GM04504 (cell line): ENCODE results near the gene EFNB2.
A peak's percentile ranks its signal among the peaks of the same experiment; 100 is the strongest.

Source experiments
- DNase-seq: peaks from one replicate; pipeline ENCODE4 v3.0.0-alpha.2; 2012; ENCODE audit warnings: low read depth

Gene EFNB2, protein sequence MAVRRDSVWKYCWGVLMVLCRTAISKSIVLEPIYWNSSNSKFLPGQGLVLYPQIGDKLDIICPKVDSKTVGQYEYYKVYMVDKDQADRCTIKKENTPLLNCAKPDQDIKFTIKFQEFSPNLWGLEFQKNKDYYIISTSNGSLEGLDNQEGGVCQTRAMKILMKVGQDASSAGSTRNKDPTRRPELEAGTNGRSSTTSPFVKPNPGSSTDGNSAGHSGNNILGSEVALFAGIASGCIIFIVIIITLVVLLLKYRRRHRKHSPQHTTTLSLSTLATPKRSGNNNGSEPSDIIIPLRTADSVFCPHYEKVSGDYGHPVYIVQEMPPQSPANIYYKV

GRCh38 chr13:106535552-106536243, at the start of gene EFNB2:
TSS of gene EFNB2 (minus strand) at chr13:106535662. CDS start at chr13:106534964, 698 bp downstream.
- DNase-seq = peak; percentile 82

DNA sequence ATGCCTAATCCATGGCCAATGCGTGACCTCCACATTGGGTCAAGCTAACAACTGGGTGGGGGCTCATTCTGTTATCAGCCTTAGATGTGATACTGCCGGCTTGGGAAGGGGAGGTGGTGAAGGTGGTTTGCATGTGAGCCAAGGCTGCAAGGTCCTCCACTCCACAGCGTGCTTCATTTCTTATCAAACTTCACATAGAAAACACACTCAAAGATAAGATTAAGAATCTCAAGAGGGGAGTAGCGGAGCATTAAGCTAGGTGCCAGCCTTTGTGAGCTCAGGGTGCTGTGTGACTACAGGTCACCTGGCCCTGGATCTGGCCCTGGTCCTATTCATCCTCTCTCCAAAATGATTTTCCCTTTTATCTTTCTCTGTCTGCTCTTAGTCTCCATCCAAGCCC, 45.8 kb upstream of the EFNB2 start:
- DNase-seq = no peak

- no peak for DNase-seq
Measured at GRCh38 chr13:106575896-106576295, 40.4 kb upstream of the EFNB2 start.

DNA sequence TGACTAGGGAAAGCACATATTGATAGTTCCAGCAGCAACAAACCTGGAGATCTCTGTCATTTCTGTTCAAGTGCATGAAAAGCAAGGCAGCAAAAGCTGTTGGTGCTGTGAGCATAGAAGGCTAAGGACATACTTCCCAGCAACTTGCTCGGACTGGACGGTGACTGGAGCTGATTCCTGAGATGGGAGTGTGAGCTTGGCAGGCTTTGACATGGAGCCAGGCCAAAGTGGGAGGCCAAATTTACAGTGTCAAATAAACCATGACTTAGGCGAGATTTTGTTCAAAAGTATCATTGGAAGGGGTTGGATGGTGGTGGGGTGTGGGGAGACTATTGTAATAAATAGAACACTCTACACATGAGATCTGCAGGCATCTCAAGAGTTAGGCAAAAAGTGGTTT, 38.4 kb upstream of the EFNB2 start:
- peak; percentile 46 for DNase-seq

- peak; percentile 83 for DNase-seq
Measured at GRCh38 chr13:106573284-106573846, 37.9 kb upstream of the EFNB2 start.

GRCh38 chr13:106570299-106570852, 34.9 kb upstream of the EFNB2 start:
- DNase-seq = no peak

GRCh38 chr13:106569233-106570095, 34.0 kb upstream of the EFNB2 start:
- no peak for DNase-seq

DNA sequence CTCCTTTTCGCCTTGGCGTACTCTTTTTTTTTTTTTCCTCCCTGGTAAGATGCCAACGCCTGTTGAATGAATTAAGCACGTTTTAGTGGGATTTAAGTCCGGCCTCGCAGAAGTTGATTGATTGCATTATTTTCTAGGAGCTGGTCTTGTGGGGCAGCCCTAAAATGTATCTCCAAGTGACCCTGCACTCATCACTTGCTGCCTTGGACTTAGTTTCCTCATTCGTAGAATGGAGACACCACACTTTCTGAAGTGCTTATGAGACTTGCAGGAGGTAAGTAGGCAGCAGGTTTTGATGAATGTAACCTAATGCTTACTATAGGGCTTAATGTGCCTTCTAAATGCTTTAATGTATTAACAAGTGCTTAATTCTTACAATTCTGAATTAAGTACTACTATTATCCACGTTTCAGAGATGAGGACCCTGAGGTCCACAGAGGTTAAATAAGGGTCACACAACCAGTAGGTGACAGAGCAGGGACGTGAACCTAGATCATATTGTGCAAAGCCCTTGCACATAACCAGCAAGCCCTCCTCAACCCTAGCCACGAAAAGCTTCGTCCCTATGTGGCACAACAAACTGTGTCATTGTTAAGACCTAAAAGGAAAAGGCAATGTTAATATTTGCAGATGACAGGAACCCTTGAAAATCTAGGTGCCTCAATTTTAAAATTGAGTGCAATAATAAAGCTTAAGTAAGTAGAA, 33.0 kb upstream of the EFNB2 start:
- no peak for DNase-seq

- peak; percentile 84 for DNase-seq
Measured at GRCh38 chr13:106567474-106568298, 32.2 kb upstream of the EFNB2 start, which contains the start of gene ARGLU1. TSS of gene ARGLU1 (minus strand) at chr13:106568137. CDS start at chr13:106567919, 218 bp downstream.

DNA sequence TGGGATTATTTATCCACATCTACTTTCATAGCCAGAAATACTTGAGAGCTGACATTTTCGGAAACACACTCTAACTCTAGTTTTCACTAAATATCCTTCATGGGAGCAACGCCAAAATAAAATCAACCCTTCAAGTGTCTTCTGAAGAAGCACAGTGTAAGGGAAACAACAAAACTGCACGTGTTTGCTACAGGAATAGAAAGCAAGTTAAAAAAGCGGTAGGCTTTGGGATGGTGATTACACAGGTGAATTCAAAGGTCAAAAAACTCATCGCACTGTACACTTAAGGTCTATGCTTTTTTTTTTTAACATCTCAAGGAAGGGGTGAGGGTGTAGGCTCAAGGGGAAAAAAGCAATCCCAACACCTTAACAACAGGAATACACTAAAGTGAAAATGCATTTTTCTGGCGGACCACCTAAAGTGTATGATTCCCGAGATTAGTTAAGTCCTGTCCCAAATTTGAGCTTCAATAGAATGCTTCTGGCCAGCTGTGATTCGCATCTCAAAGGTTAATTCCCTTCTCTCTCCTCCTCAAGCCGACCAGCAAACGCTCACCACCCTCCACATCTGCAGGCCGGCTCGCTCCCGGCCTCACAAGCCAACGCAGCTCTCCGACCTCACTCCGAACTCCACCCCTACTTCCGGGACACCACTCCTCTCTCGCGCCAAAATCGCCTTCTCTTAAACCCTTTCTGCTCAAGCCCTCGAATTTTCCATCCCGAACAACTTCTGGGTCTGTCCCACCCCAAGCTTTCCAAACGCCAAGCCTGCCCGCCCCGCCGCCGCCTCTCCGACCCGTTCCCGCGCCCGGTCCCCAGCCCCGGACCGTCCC, 31.4 kb upstream of the EFNB2 start:
- no peak for DNase-seq

GRCh38 chr13:106565127-106565775, 29.8 kb upstream of the EFNB2 start:
- no peak for DNase-seq

DNA sequence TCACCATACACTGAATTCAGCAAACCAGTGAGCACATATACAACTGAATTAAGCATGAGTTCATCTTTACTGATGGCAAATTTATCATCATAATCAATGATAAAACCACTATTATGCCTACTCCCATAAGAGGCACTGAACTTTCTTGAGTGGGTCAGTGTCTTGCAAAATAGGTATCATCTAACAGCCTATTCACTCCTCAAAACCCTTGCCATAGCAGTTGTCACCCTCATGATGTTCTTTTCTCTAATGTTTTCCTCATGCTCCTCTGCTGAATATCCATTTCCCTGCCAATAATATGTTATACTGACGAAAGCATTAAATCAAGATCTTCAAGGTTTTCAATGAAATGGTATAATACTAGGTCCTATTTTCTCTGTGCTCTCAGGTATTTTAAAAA, 26.8 kb upstream of the EFNB2 start:
- no peak for DNase-seq

DNA sequence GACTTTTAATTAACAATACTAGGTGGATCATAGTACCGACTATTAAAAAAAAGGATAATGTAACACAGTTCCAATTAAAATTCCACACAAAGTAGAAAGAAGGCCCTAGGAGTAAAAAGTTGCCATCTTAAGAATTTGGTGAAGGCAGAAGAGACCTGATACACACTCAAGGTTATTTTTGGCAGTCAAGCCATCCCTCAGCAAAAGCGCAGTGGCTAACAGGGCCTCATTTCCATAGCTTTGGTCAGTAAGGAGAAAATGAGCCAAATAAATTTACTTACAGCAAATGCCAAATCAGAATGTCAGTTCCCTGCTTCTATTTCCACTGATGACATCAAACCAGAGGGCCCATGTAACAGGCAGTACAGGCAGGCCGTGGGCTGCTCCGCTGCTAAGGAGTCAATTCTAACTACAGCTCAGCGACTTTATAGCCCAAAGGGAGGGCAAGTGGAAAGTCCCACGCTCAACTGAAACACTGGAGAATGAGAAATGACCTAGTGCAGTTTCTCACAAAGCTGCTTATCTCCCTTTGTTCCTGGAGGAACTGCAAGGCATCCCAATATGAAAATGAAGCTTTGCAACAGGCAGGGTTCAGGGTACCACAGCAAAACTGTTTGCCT, 26.2 kb upstream of the EFNB2 start:
- no peak for DNase-seq

DNA sequence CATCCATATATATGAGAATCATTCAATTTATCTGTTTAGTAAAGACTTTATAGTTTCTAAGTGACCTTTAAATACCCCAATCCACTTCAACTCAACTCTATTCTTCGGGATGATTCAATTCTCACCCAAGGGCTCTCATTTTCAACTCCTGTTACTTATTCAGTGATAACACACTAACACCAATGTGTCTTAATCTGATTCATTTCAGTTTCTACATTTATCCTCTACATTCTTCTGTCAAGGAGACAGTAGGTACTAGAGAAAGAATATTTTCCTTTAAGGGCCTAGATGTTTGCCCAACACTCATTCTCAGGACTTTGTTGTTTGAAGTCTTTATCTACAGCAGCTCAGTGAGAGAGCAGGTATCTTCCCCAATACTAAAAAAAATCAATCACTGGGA, 25.4 kb upstream of the EFNB2 start:
- no peak for DNase-seq

- no peak for DNase-seq
Measured at GRCh38 chr13:106558527-106558926, 23.1 kb upstream of the EFNB2 start.

DNA sequence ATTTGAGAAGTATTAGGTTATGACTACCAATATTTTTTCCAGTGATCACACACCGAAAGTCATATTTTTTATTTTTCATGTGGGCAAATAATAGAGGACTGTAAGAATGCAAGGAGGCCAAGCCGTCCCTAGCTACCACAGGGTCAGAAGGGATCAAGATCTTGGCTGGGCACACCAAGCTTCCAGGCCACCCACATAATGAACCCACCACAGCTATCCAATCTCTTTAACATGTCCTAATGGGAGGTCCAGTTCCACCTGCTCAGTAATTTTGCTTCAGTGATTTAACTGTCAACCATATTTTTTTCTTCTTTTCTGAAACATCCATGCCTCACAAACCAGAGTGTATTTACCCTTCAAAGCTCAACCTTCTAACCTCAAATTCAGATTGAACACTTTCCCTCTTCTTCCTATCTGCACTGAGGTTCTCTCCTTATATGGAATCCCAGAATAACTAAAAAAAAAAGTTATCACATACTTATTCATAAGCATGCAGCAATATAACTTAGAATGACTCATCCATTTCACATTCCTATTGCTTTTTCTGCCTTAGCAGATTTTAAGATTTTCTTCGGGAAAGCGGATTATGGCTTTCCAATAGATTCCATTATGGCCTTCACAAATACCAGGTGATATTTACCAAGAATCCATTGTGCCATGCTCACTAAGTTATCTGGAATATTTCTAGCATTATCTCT, 20.3 kb upstream of the EFNB2 start:
- no peak for DNase-seq

DNA sequence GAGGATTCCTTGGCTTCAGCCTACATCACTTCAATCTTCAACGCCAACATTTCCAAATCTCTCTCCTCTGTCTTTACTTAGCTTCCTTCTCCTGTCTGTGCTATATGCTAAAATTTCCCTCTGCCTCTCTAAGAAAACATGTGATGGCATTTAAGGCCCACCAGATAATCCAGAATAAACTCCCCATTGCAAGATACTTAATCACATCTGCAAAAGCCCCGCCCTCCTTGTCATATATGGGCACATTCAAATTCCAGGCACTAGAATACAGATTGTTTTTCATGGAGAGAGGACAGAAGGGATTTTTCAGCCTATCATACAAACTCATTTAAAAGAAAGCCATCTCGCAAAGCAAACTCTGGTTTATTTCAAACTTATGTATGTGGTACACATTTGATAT, 16.3 kb upstream of the EFNB2 start:
- DNase-seq = no peak

DNA sequence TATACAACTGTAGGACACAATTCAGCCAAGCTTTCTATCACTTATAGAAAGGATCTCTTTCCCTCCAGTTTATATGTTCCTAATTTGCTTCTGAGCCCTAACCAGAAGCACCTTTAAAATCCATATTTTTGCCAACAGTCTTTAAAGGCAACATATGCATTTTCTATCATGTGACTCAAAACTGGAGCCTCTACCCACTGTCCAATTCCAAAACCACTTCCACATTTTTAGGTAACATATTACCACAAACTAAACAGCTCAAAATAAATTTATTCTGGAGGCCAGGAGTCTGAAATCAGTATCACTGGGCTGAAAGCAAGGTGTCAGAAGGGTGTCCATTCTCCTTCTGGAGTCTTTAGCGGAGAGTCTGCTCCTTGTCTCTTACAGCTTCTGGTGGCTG, 15.9 kb upstream of the EFNB2 start:
- DNase-seq = no peak
